ENCODE data around the gene COL4A6.

DNA sequence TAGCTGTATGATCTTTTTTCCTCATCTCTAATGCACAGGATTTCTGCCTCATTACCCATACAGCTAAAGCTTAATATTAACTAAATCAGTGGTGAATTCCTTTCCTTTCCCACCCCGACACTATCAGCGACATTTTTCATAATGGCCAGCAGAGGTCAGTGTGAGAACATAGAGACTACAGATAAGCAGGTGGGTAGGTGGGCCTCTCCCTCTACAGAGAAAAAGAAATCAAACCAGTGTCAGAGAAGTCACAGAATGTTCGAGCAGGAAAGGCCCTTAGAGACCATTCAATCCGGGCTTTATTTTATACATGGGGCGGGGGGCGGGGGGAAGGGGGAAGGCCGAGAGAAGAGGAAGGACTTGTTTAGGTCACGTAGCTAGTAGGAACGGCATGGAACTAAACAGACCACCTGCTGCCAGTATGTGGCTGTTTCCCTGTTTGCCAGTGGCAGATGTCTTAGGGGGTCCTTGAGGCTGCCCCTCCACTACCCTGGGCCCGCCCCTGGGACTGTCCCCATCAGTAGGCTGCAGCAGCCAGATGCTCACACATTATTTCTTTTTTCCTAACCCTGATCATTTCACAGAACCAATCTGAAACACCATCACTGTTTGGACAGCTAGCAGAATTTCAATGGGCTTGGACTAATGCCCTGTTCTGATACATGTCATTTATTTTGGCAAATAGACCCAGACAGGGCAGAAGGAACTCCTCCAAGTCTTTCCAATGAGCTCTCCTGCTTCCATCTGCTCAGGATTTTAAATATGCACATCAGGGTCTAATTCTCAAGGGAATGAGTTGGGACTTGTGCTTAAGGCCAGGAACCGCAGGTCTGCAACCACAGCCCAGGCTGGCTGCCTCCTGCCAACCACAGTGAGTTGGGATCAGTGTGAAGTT, 213.2 kb downstream of the COL4A6 start:
- TF ChIP-seq POLR2A (IDR thresholded peaks at IDR 0.05; ENCODE audit: low read depth, low read length) (no peak), ZBED1 (IDR thresholded peaks at IDR 0.05; ENCODE audit: borderline replicate concordance) (no peak), ZNF274 (IDR thresholded peaks at IDR 0.05; ENCODE audit: insufficient read depth, insufficient read length) (no peak), RFX5 (IDR thresholded peaks at IDR 0.05; ENCODE audit: low read depth, low read length) (no peak), EZH2 (IDR thresholded peaks at IDR 0.05; ENCODE audit: borderline replicate concordance, control insufficient read depth, low read depth, low read length) (no peak)
- TF ChIP-seq, protein P1, sequence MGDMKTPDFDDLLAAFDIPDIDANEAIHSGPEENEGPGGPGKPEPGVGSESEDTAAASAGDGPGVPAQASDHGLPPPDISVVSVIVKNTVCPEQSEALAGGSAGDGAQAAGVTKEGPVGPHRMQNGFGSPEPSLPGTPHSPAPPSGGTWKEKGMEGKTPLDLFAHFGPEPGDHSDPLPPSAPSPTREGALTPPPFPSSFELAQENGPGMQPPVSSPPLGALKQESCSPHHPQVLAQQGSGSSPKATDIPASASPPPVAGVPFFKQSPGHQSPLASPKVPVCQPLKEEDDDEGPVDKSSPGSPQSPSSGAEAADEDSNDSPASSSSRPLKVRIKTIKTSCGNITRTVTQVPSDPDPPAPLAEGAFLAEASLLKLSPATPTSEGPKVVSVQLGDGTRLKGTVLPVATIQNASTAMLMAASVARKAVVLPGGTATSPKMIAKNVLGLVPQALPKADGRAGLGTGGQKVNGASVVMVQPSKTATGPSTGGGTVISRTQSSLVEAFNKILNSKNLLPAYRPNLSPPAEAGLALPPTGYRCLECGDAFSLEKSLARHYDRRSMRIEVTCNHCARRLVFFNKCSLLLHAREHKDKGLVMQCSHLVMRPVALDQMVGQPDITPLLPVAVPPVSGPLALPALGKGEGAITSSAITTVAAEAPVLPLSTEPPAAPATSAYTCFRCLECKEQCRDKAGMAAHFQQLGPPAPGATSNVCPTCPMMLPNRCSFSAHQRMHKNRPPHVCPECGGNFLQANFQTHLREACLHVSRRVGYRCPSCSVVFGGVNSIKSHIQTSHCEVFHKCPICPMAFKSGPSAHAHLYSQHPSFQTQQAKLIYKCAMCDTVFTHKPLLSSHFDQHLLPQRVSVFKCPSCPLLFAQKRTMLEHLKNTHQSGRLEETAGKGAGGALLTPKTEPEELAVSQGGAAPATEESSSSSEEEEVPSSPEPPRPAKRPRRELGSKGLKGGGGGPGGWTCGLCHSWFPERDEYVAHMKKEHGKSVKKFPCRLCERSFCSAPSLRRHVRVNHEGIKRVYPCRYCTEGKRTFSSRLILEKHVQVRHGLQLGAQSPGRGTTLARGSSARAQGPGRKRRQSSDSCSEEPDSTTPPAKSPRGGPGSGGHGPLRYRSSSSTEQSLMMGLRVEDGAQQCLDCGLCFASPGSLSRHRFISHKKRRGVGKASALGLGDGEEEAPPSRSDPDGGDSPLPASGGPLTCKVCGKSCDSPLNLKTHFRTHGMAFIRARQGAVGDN (IDR thresholded peaks at IDR 0.05) = no peak
- TF ChIP-seq, protein P2, sequence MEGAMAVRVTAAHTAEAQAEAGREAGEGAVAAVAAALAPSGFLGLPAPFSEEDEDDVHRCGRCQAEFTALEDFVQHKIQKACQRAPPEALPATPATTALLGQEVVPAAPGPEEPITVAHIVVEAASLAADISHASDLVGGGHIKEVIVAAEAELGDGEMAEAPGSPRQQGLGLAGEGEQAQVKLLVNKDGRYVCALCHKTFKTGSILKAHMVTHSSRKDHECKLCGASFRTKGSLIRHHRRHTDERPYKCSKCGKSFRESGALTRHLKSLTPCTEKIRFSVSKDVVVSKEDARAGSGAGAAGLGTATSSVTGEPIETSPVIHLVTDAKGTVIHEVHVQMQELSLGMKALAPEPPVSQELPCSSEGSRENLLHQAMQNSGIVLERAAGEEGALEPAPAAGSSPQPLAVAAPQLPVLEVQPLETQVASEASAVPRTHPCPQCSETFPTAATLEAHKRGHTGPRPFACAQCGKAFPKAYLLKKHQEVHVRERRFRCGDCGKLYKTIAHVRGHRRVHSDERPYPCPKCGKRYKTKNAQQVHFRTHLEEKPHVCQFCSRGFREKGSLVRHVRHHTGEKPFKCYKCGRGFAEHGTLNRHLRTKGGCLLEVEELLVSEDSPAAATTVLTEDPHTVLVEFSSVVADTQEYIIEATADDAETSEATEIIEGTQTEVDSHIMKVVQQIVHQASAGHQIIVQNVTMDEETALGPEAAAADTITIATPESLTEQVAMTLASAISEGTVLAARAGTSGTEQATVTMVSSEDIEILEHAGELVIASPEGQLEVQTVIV (IDR thresholded peaks at IDR 0.05; ENCODE audit: borderline replicate concordance, partially characterized antibody) = no peak
